Hematopoietic multipotent progenitor cell (in vitro differentiated cells): Measurements from ENCODE around the gene VKORC1. TPM values are rescaled to one million over a fixed set of nuclear protein-coding genes. Genes with fewer than 3 reads are reported as not detected.

Experiments
- DNase-seq, 3 donors: peaks; one replicate each; pipeline ENCODE4 v3.0.0-alpha.2; 2011 to 2015; ENCODE audit warnings: low read depth in 2 of 3, low spot score in 2 of 3
- total RNA-seq: library from RNA; depleted of rRNA; stranded (reverse); fragments of >200 nt; gene quantifications from one replicate; pipeline ENCODE4 v1.2.3, GENCODE V29; 2012

Gene VKORC1
- total RNA-seq, 1 donor: 116 TPM

DNA sequence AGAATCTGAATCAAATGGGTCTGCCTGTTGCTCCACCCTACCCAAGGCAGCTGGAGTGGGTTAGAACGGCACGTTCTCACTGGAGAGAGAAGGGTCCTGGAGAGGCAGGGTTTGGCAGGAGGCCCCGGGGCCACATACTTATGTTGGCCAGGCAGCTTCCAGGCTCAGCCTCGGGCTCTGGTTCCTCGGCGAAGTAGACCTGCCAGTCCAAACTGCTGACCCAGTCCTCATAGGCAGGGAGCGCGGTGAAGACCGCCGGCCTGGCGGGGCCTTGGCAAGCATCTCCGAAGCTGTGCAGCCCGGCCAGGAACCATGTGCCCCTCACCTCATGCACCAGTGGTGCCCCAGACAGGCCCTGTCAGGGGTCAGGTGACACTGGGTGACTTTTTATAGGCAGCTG lies 10.6 kb downstream of the VKORC1 start:
- no peak for DNase-seq

- DNase-seq: no peak
Observed at GRCh38 chr16:31083556-31083955, 11.0 kb downstream of the VKORC1 start.

DNA sequence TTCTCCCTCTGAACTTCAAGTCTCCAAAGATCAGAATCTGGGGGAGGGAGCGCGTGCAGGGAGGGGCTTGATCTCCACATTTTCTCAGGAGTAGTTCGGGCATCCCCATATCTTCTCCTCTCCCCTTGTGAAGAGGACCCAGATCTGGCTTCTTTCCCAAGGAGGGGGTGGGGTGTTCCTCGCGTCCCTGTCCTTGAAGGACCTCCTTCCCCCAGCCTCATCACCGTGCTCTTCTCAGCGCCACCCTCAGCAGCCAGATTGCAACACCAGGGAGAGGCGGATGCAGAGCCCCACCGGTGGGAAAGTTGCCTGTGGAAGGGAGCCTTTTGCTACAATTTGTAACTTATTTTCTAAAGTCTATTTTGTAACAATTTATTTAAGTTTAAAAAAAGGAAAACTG lies 11.5 kb downstream of the VKORC1 start:
- DNase-seq: no peak

GRCh38 chr16:31082368-31083045 lies 12.1 kb downstream of the VKORC1 start:
- no peak for DNase-seq

- DNase-seq: no peak
Observed at GRCh38 chr16:31081428-31082351, 12.9 kb downstream of the VKORC1 start.

- DNase-seq: no peak
Observed at GRCh38 chr16:31080756-31081419, 13.7 kb downstream of the VKORC1 start.

- DNase-seq: no peak
Observed at GRCh38 chr16:31080035-31080629, 14.5 kb downstream of the VKORC1 start.

- no peak for DNase-seq
Observed at GRCh38 chr16:31079342-31079944, 15.2 kb downstream of the VKORC1 start.

GRCh38 chr16:31078597-31079341 lies 15.8 kb downstream of the VKORC1 start:
- no peak for DNase-seq

DNA sequence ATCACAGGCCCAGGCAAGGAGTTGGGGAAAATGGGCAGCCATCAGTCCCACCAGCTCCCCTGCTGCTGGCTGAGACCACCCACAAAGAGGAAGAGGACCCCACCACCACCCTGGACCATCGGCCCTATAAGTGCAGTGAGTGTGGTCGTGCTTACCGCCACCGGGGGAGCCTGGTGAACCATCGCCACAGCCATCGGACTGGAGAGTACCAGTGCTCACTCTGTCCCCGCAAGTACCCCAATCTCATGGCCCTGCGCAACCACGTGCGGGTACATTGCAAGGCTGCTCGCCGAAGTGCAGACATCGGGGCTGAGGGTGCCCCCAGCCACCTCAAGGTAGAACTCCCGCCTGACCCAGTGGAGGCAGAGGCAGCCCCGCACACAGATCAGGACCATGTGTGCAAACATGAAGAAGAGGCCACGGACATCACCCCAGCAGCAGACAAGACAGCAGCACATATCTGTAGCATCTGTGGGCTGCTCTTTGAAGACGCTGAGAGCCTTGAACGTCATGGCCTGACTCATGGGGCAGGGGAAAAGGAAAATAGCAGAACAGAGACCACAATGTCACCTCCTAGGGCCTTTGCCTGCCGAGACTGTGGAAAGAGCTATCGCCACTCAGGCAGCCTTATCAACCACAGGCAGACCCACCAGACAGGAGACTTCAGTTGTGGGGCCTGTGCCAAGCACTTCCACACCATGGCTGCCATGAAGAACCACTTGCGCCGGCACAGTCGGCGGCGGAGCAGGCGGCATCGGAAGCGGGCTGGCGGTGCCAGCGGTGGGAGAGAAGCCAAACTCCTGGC lies 16.8 kb downstream of the VKORC1 start:
- DNase-seq: no peak

- DNase-seq: no peak
Observed at GRCh38 chr16:31077024-31077423, 17.6 kb downstream of the VKORC1 start.

GRCh38 chr16:31076319-31076718 lies 18.3 kb downstream of the VKORC1 start:
- DNase-seq: no peak

DNA sequence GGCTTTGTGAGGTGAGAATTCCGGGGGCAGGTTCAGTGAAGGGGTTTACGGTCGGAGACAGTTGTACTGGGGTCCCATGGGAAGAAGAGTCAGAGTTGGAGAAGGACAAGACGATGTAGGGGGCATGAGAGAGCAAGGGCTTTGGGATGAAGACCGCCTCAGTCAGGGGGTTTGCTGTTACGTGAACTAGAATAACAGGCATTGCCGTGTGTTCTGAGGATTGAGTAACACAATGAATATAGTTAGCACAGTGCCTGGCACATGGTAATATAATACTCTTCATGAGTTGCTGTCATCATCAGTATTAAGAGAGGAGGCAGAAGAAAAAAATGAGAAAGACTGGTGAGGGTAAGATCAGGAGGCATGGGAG lies 19.8 kb downstream of the VKORC1 start:
- DNase-seq: no peak

DNA sequence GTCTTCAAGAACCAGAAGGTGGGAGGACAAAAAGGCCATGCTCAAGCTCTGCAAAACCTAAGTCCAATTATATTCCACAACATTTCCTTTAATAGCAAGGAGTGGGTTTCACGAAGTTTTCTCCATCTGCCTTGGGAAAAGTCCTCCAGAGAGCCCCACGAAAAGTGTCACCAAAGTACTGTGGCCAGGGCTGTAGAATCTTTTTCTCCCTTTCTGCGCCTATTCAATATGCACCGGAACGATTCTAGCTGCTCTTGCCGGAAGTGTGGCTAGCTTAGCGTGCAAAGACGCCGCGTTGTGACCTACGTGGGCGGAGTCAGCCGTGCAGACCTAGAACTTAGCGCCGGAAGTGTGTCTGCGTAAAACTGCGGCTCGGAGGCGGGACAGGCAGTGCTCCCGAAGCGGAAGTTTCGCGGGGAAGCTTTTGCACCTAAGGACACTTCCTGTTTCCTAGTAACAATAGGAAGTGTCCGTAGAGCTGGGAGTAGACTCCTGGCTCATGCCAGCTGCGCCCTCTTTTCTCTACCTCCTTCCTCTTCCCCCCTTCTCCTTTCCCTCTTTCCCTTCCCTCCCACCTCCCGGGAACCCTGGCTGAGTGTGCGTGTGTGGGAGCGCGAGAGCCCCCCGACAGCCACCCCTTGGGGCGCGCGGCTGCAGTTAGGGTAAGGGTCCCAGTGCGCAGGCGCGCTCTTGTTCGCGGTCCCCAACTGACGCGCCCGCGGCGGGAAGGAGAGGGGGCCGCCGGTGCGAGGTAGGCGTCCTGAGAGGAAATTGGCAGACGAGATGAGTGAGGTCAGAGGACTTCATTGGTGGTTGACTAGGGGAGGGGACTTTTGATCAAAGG lies 20.4 kb downstream of the VKORC1 start, which contains the start of the genes ZNF646 and ZNF668:
Gene ZNF646, plus strand, starts transcription at position 453 of the 844 bp plus-strand sequence. CDS start 1,903 bp downstream, outside the sequence.
Gene ZNF668, minus strand, starts transcription at position 271 of the 844 bp plus-strand sequence. CDS start 9,781 bp downstream, outside the sequence.
- peak; percentile 88 to 100 (median 99) for DNase-seq

- DNase-seq: peak; percentile 71 to 86 (median 84)
Observed at GRCh38 chr16:31073142-31073969, 21.2 kb downstream of the VKORC1 start.

DNA sequence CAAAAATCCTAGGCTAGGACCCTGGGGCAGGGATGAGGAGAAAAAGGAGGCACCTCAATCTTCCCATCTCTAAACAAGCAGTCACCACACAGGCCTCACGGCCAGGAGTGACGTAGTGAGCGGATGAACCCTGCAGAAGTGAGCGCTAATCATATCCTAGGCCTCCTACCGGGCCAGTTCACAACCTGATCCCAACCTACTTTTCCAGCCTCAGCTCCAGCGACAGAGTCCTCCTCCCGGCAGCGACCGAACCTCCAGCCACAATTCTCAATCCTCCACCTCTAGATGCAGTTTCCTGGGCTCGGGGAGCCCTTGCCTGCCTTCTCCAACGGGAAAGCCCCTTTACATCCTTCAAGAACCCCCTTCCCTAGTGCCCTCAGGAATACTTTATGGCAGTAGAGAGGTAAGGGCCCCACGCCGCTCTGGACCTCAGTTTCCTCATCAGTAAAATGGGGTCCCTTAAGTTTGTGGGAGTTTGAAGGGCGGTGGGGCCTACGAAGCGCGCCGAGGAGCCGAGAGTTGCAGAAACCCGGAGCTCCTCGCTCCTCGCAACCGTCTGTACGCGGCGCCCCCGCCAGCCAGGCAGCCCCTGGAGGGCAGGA lies 22.0 kb downstream of the VKORC1 start:
- no peak for DNase-seq

DNA sequence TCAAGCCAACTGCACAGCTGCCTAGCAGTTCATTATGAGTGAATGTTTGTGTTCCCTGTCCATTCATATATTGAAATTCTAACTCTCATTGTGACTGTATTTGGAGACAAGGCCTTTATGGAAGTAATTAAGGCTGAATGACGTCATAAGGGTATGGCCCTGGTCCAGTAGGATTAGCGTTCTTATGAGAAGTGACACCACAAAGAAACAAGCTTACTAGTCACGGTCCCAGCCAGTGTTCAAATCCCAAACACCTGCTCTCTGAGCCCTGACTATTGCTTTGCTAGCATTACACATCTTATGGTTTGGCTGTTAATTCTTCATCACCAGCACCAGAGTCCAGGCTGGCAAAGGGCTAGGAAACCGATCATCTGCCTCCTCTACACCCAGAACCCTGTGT lies 22.7 kb downstream of the VKORC1 start:
- DNase-seq: no peak
